GM12878 (cell line): ENCODE data around the gene NAA38. TPM values are rescaled to one million over a fixed set of nuclear protein-coding genes. Genes with fewer than 3 reads are reported as not detected.

Source experiments
- ATAC-seq: fragments of 200-7000 bp; cut with Tn5 transposase; 3 replicates; pipeline ENCODE4 v1.9.1; 2020; ENCODE audit warnings: mild to moderate bottlenecking, moderate library complexity
- BruUV-seq: library from RNA; stranded (reverse); fragments of 400-500 nt; replicated peaks from 2 replicates; lab custom pipeline; 2021; lab: Mats Ljungman, UMichigan
- CTCF ChIA-PET: fragments of 300-600 bp; sonication (Branson Sonifier 250); formaldehyde crosslinking; extraction: SDS; loops from one replicate; lab custom pipeline; 2021; ENCODE audit warnings: inconsistent platforms; lab: Yijun Ruan, JAX
- POLR2A ChIA-PET: fragments of 350-600 bp; formaldehyde crosslinking; extraction: SDS; loops from one replicate; lab custom pipeline; 2021; ENCODE audit warnings: inconsistent platforms; lab: Charles Lee
- RAD21 ChIA-PET: fragments of 300-600 bp; sonication (Branson Sonifier 250); formaldehyde crosslinking; loops from one replicate; lab custom pipeline; 2023; ENCODE audit warnings: antibody characterized with exemption; ENCODE audit not compliant: unreplicated experiment; lab: Charles Lee
- SMC1A ChIA-PET: fragments of 300-600 bp; sonication (Branson Sonifier 250); formaldehyde crosslinking; loops from one replicate; lab custom pipeline; 2023; ENCODE audit not compliant: unreplicated experiment, uncharacterized antibody; lab: Charles Lee
- DNase-seq: peaks from one replicate; pipeline ENCODE4 v3.0.0-alpha.2; 2011; ENCODE audit warnings: low read depth, low spot score
- FAIRE-seq: peaks from 3 replicates; lab custom pipeline; 2011; peaks lifted over from hg19 to GRCh38; lab: Jason Lieb, UNC
- H2AFZ ChIP-seq: 2 replicates; pipeline ENCODE4 v1.6.0; 2011; ENCODE audit warnings: low read depth, low read length, control low read depth; ENCODE audit not compliant: control insufficient read depth
- H3K27ac ChIP-seq: 2 replicates; pipeline ENCODE4 v1.5.1; 2011; ENCODE audit warnings: control low read depth; ENCODE audit not compliant: control insufficient read depth, insufficient read depth
- H3K27me3 ChIP-seq, 2 experiments: replicated peaks in 1 of 2; 2 replicates each; pipeline versions ENCODE4 v1.6.0 to v1.6.1; 2011; ENCODE audit warnings: low read length in 1 of 2; ENCODE audit not compliant: control insufficient read depth in 2 of 2, insufficient read depth in 2 of 2
- H3K36me3 ChIP-seq, 2 experiments: 2 replicates each; pipeline ENCODE4 v1.5.1; 2011; ENCODE audit warnings: low read length in 1 of 2; ENCODE audit not compliant: control insufficient read depth in 2 of 2, insufficient read depth in 2 of 2
- H3K4me1 ChIP-seq: 2 replicates; pipeline ENCODE4 v1.6.1; 2011; ENCODE audit warnings: mild to moderate bottlenecking, low read length, moderate library complexity, mixed read lengths; ENCODE audit not compliant: control insufficient read depth, insufficient read depth
- H3K4me2 ChIP-seq: 2 replicates; pipeline ENCODE4 v1.6.0; 2011; ENCODE audit warnings: control low read depth; ENCODE audit not compliant: control insufficient read depth, insufficient read depth
- H3K4me3 ChIP-seq: fragments of 200-600 bp; sonication (generic); 2 replicates; pipeline ENCODE4 v1.5.1; 2016
- H3K79me2 ChIP-seq: 2 replicates; pipeline ENCODE4 v1.6.0; 2011; ENCODE audit warnings: low read length; ENCODE audit not compliant: control insufficient read depth, insufficient read depth
- H3K9ac ChIP-seq: 2 replicates; pipeline ENCODE4 v1.8.0; 2011; ENCODE audit warnings: low read length, control low read depth, mixed read lengths; ENCODE audit not compliant: control insufficient read depth, insufficient read depth
- H3K9me3 ChIP-seq: replicated peaks from 3 replicates; pipeline ENCODE4 v1.5.1; 2011; ENCODE audit warnings: mild to moderate bottlenecking, low read length; ENCODE audit not compliant: control insufficient read depth, insufficient read depth
- H4K20me1 ChIP-seq: 2 replicates; pipeline ENCODE4 v1.6.0; 2011; ENCODE audit not compliant: control insufficient read depth, insufficient read depth
- CHD2 ChIP-seq: IDR thresholded peaks from 2 replicates; pipeline ENCODE4 v1.6.1; 2011; ENCODE audit warnings: low read depth, low read length, improper control_type of control experiment, borderline replicate concordance
- HCFC1 ChIP-seq: fragments of 150-350 bp; IDR thresholded peaks from 2 replicates; pipeline ENCODE4 v1.6.1; 2014; ENCODE audit warnings: low read length
- IKZF1 ChIP-seq: fragments of 450-650 bp; conservative IDR thresholded peaks from 2 replicates; pipeline ENCODE4 v1.6.1; 2017; ENCODE audit warnings: antibody characterized with exemption, mild to moderate bottlenecking
- IRF4 ChIP-seq: IDR thresholded peaks from 2 replicates; pipeline ENCODE4 v1.6.1; 2011; ENCODE audit warnings: low read depth, low read length
- MTA2 ChIP-seq: fragments of 450-650 bp; IDR thresholded peaks from 2 replicates; pipeline ENCODE4 v1.6.1; 2016; ENCODE audit warnings: low read depth, mild to moderate bottlenecking, moderate library complexity
- MXI1 ChIP-seq: fragments of 150-350 bp; IDR thresholded peaks from 2 replicates; pipeline ENCODE4 v1.6.1; 2011; ENCODE audit warnings: low read depth, mild to moderate bottlenecking, inconsistent platforms, low read length, improper control_type of control experiment
- NR2F1 ChIP-seq: fragments of 450-650 bp; conservative IDR thresholded peaks from 2 replicates; pipeline ENCODE4 v1.6.1; 2017; ENCODE audit warnings: mild to moderate bottlenecking
- PAX8 ChIP-seq: fragments of 450-650 bp; IDR thresholded peaks from 2 replicates; pipeline ENCODE4 v1.6.1; 2017; ENCODE audit warnings: mild to moderate bottlenecking, moderate library complexity
- SREBF2 ChIP-seq: IDR thresholded peaks from 2 replicates; pipeline ENCODE4 v1.6.1; 2012; ENCODE audit warnings: mild to moderate bottlenecking, low read length
- WGBS: methylation state at CpG from one replicate; pipeline ENCODE4 v1.1.6; 2016; ENCODE audit warnings: low lambda C conversion rate; ENCODE audit not compliant: insufficient replicate concordance, insufficient coverage; ENCODE audit errors: missing lambda C conversion rate; 5-methylcytosine and 5-hydroxymethylcytosine counted together
- in situ Hi-C: fragments of 300-500 bp; cut with MboI; formaldehyde crosslinking; loops from 9 replicates; pipeline ENCODE4 v1.14.3; 2018; ENCODE audit warnings: mixed read lengths
- intact Hi-C: fragments of 100-400 bp; cut with micrococcal nuclease; formaldehyde crosslinking; loops from one replicate; pipeline ENCODE4 v1.14.2; 2022; ENCODE audit not compliant: unreplicated experiment
- polyA plus RNA-seq, 11 experiments: library from polyadenylated mRNA; depleted of rRNA in 4 of 11; unstranded in 6 of 11; stranded (reverse) in 5 of 11; fragments of >200 nt; fragmentation: Nextera tagmentation in 4 of 11; fragmentation: Illumina TruSeq in 1 of 11; extraction: Ambion mirVana in 4 of 11; extraction: Trizol in 1 of 11; gene quantifications; 1 replicate in 1 of 11; 2 replicates in 10 of 11; pipeline versions ENCODE4 v1.2.1 to v1.2.3, GENCODE V29; 2011 to 2016; ENCODE audit warnings: inconsistent platforms in 2 of 11, missing spikeins in 2 of 11, low read depth in 1 of 11
- total RNA-seq, 4 experiments: library from RNA; depleted of rRNA in 3 of 4; stranded (reverse); fragments of >200 nt in 3 of 4; fragmentation: Illumina TruSeq in 1 of 4; extraction: Trizol in 1 of 4; gene quantifications; 2 replicates each; pipeline versions ENCODE4 v1.2.1 to v1.2.3, GENCODE V29; 2013 to 2021
- TF ChIP-seq, protein P1 (sequence below): IDR thresholded peaks from 2 replicates; pipeline ENCODE4 v1.6.1; 2011; ENCODE audit warnings: low read depth, low read length, improper control_type of control experiment, borderline replicate concordance
- TF ChIP-seq, protein P2 (sequence below): fragments of 450-650 bp; IDR thresholded peaks from 2 replicates; pipeline ENCODE4 v1.6.1; 2017; ENCODE audit warnings: low read depth, mild to moderate bottlenecking, moderate library complexity
- TF ChIP-seq, protein P3 (sequence below): fragments of 450-650 bp; IDR thresholded peaks from 2 replicates; pipeline ENCODE4 v1.6.1; 2017; ENCODE audit warnings: borderline replicate concordance

NAA38 gene
- total and polyA plus RNA-seq, 10 of the 15 experiments (the other 5 are each of a cell fraction or from before 2014, with no cell fraction given): 31.5 to 337 (median 215) TPM

DNA sequence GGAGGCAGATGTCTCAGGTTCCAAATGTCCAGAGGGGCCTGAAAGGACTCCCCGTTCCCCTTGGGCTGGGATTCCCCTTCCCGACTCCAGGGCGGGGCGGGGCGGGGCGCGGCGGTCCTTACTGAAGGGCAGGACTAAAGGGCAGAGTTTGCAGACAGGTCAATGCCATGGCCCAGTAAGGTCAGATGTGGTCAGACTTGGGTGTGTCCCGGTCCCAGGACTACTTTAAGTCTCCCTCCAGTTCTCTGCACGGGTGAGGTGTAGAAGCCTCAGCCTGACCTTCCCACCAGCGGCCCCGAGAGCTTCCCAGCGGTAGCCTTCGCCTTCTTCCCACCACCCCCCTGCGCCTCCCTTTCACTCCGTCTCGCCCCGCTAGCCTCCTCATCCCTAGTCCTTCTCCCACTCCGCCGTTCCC, 22.8 kb downstream of the NAA38 start:
- Histone ChIP-seq H2AFZ (peak overlapping the region; percentile 83), H3K27me3 (peaks cover 0 to 1% of the 10 kb centered on the region in 2 experiments; a peak in 1 of 4 replicates), H3K9ac (peak overlapping the region; percentile 68), H3K36me3 (no peaks in the 10 kb centered on the region), H4K20me1 (no peaks in the 10 kb centered on the region; the same call in 1 of the 2 replicates)
- under 1% methylated on average over 20 of the region's 20 CpGs for WGBS
- SMC1A ChIA-PET: interaction anchor here (0.6 to 3.3 kb wide), 9 partner anchors 9 to 103 kb away, joined by 3 to 22 read pairs (median 5); partner anchors contain the start of genes CNTROB, NAA38 and TRAPPC1
- CTCF ChIA-PET: interaction anchor here (0.6 to 5.9 kb wide), 20 partner anchors 10 to 479 kb away, joined by 3 to 57 read pairs (median 4); partner anchors contain the start of genes CYB5D1, NAA38, TMEM95 and TP53
- in situ Hi-C loops: no loop called here
- RAD21 ChIA-PET: interaction anchor here (0.8 to 5.4 kb wide), 8 partner anchors 9 to 167 kb away, joined by 3 to 44 read pairs (median 4); partner anchors contain the start of genes CYB5D1, GUCY2D, NAA38 and TMEM88
- BruUV-seq: no TSS peak
- peak; percentile 12; the same call in 1 of the 2 replicates for TF ChIP-seq IKZF1
- TF ChIP-seq MTA2: 0 out of 2 replicates have a peak, but pooled peaks have one; percentile 8
- TF ChIP-seq HCFC1: 0 out of 2 replicates have a peak, but pooled peaks have one; percentile 8
- TF ChIP-seq NR2F1: peak; percentile 85
- no peak for TF ChIP-seq CHD2
- TF ChIP-seq, protein P1, sequence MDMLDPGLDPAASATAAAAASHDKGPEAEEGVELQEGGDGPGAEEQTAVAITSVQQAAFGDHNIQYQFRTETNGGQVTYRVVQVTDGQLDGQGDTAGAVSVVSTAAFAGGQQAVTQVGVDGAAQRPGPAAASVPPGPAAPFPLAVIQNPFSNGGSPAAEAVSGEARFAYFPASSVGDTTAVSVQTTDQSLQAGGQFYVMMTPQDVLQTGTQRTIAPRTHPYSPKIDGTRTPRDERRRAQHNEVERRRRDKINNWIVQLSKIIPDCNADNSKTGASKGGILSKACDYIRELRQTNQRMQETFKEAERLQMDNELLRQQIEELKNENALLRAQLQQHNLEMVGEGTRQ: no peak
- TF ChIP-seq PAX8: no peak
- TF ChIP-seq, protein P2, sequence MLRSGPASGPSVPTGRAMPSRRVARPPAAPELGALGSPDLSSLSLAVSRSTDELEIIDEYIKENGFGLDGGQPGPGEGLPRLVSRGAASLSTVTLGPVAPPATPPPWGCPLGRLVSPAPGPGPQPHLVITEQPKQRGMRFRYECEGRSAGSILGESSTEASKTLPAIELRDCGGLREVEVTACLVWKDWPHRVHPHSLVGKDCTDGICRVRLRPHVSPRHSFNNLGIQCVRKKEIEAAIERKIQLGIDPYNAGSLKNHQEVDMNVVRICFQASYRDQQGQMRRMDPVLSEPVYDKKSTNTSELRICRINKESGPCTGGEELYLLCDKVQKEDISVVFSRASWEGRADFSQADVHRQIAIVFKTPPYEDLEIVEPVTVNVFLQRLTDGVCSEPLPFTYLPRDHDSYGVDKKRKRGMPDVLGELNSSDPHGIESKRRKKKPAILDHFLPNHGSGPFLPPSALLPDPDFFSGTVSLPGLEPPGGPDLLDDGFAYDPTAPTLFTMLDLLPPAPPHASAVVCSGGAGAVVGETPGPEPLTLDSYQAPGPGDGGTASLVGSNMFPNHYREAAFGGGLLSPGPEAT: peak; percentile 6; the same call in 1 of the 2 replicates
- no peak for TF ChIP-seq IRF4
- no peak for TF ChIP-seq MXI1
- TF ChIP-seq, protein P3, sequence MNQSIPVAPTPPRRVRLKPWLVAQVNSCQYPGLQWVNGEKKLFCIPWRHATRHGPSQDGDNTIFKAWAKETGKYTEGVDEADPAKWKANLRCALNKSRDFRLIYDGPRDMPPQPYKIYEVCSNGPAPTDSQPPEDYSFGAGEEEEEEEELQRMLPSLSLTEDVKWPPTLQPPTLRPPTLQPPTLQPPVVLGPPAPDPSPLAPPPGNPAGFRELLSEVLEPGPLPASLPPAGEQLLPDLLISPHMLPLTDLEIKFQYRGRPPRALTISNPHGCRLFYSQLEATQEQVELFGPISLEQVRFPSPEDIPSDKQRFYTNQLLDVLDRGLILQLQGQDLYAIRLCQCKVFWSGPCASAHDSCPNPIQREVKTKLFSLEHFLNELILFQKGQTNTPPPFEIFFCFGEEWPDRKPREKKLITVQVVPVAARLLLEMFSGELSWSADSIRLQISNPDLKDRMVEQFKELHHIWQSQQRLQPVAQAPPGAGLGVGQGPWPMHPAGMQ: no peak
- TF ChIP-seq SREBF2: no peak
- TF ChIP-seq, all 136 proteins: peak for 5
- POLR2A ChIA-PET: interaction anchor here (0.6 to 4.9 kb wide), 9 partner anchors 9 to 461 kb away, joined by 3 to 49 read pairs (median 5); partner anchors contain the start of genes CYB5D1, NAA38, RNF227 and SLC25A35
- no peak for FAIRE-seq
- ATAC-seq: peak; percentile 28
- peak overlapping the region; percentile 100 for H3K4me3 ChIP-seq
- H3K4me2 ChIP-seq: peak overlapping the region; percentile 91
- H3K4me1 ChIP-seq: peaks cover 15% of the 10 kb centered on the region
- peaks cover 28% of the 10 kb centered on the region for H3K79me2 ChIP-seq
- no peak for DNase-seq
- intact Hi-C loops: no loop called here
- no peaks in the 10 kb centered on the region for H3K9me3 ChIP-seq
- H3K27ac ChIP-seq: peak overlapping the region; percentile 65
